Vagina (tissue), 2 donors: ENCODE data around the gene RASSF9.

ENCODE experiments used
- CTCF ChIP-seq, 3 experiments: fragments of 450-650 bp in 2 of 3; fragments of 200-600 bp in 1 of 3; sonication (generic) in 1 of 3; IDR thresholded peaks; one replicate each; pipeline ENCODE4 v1.5.1; 2017 to 2019; ENCODE audit warnings: antibody characterized with exemption in 3 of 3, mild to moderate bottlenecking in 2 of 3, moderate library complexity in 2 of 3
- POLR2A ChIP-seq, 2 donors: fragments of 450-650 bp; IDR thresholded peaks; one replicate each; pipeline ENCODE4 v1.6.1; 2017; ENCODE audit warnings: antibody characterized with exemption in 2 of 2, mild to moderate bottlenecking in 2 of 2, moderate library complexity in 2 of 2

DNA sequence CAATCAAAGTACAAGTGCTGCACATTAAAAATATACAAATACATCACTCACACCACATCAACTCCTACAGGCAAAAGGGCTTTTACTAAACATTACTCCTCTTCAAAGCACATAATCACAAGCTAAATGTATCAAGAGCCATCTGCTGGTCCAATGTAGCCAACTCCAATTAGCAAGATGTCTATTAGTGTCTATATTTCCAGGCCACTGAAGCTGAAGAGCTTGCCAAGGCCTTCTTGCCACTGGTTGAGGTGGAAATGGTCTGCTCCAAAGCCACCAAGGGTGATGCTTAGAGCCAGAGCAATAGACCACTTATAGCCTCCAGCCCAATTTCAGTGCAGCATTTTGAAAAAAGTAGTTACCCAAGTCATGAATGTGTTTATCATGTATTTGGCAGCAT is 54.4 kb downstream of the RASSF9 start:
- no peak for TF ChIP-seq POLR2A (IDR thresholded peaks at IDR 0.05)
- no peak for TF ChIP-seq CTCF (IDR thresholded peaks at IDR 0.05)
